ENCODE results near the gene DNHD1. TPM values are rescaled to one million over a fixed set of nuclear protein-coding genes. Genes with fewer than 3 reads are reported as not detected.

The DNHD1 gene
- total RNA-seq, 4 donors from 2014 or later: 3.4 to 10.5 (median 4.3) TPM

DNA sequence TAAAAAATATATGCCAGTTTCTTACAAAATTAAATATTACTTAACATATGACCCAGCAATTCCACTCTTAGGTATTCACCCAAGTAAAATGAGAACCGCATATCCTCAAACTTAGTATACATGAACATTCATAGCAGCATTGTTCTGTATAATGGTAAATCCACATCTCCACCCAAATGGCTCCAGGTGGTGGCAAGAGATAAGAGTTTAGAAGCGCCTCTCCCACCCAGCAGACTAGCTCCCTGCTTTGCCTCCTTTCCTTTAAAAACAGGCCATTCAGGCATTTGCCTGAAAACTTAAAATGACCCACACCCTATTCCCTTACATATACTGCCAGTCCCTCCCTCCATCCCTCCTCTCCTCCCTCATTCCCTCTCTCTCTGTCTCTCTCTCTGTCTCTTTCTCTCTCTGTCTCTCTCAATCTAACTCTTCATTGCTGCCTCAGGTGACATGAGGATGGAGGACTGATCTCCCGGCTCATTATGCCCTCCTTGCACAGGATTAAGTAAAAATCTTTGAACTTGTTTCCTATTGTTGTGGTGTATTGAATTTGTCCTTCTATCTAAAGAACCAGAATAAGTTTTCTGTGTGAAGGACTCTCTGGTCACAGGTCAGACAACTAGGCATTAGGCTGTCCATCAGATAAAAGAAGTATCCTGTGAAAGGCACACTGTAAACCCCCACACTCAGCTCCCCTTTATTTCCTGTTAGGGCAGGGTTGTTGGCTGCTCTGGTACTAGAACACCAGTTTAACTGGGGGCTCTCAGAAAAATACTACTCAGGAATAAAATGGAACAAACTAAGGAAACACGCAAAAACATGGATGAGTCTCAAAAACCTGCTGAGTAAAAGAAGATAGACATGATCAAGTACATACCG, 58.0 kb downstream of the DNHD1 start:
- Histone ChIP-seq H3K4me3 (no peak overlapping the region), H3K27me3 (no peaks in the 10 kb centered on the region), H3K9me3 (no peaks in the 10 kb centered on the region), H3K27ac (no peak overlapping the region), H3K4me1 (peaks cover 13 to 14% of the 10 kb centered on the region in 2 donors), H3K36me3 (no peaks in the 10 kb centered on the region)
- no peak for TF ChIP-seq POLR2A (IDR thresholded peaks at IDR 0.05)
- TF ChIP-seq, protein P1, sequence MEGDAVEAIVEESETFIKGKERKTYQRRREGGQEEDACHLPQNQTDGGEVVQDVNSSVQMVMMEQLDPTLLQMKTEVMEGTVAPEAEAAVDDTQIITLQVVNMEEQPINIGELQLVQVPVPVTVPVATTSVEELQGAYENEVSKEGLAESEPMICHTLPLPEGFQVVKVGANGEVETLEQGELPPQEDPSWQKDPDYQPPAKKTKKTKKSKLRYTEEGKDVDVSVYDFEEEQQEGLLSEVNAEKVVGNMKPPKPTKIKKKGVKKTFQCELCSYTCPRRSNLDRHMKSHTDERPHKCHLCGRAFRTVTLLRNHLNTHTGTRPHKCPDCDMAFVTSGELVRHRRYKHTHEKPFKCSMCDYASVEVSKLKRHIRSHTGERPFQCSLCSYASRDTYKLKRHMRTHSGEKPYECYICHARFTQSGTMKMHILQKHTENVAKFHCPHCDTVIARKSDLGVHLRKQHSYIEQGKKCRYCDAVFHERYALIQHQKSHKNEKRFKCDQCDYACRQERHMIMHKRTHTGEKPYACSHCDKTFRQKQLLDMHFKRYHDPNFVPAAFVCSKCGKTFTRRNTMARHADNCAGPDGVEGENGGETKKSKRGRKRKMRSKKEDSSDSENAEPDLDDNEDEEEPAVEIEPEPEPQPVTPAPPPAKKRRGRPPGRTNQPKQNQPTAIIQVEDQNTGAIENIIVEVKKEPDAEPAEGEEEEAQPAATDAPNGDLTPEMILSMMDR (IDR thresholded peaks at IDR 0.05 in 4 of 5, conservative IDR thresholded peaks at IDR 0.05 in 1 of 5): no peak
- DNase-seq (no peak), ATAC-seq (no peak)
- intact Hi-C loops (cut with DNase I; ENCODE audit: low total_unique reads): no loop called here
- in situ Hi-C loops (cut with MboI; ENCODE audit: low sequenced_read_pairs in 4 of 4): no loop called here

- peaks cover 13 to 14% of the 10 kb centered on the region in 2 donors for H3K4me1 ChIP-seq
- no peaks in the 10 kb centered on the region for H3K27me3 ChIP-seq
- TF ChIP-seq, protein P1 (IDR thresholded peaks at IDR 0.05 in 4 of 5, conservative IDR thresholded peaks at IDR 0.05 in 1 of 5): no peak
- no peak for TF ChIP-seq POLR2A (IDR thresholded peaks at IDR 0.05)
- in situ Hi-C loops (cut with MboI; ENCODE audit: low sequenced_read_pairs in 4 of 4): no loop called here
- ATAC-seq (no peak), DNase-seq (no peak)
- no peaks in the 10 kb centered on the region for H3K36me3 ChIP-seq
- H3K27ac ChIP-seq: no peak overlapping the region
- H3K4me3 ChIP-seq: no peak overlapping the region
- H3K9me3 ChIP-seq: no peaks in the 10 kb centered on the region
- intact Hi-C loops (cut with DNase I; ENCODE audit: low total_unique reads): no loop called here
Observed at GRCh38 chr11:6556139-6556949, 59.3 kb downstream of the DNHD1 start.

DNA sequence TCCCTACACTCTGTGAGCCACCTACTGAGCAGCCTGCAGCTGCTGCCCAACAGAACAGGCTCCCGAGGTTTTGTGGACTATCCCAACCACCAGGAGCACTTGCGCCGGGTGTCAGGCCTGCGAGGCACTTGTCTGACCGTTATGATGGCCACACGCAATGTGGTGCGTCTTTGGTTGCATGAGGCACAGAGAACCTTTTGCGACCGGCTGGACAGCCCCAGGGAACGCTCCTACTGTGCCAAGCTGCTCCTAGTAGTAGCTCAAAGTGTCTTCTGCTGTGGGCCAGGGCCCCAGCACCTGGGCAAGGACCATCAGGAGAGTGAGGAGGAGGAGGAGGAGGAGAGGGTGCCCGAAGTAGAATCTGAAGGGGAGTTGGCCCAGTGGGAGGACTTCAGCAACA, 60.0 kb downstream of the DNHD1 start:
- Histone ChIP-seq H3K4me3 (no peak overlapping the region), H3K36me3 (no peaks in the 10 kb centered on the region), H3K9me3 (no peaks in the 10 kb centered on the region), H3K4me1 (peaks cover 13 to 14% of the 10 kb centered on the region in 2 donors), H3K27ac (no peak overlapping the region), H3K27me3 (no peaks in the 10 kb centered on the region)
- intact Hi-C loops (cut with DNase I; ENCODE audit: low total_unique reads) (no loop called here), in situ Hi-C loops (cut with MboI; ENCODE audit: low sequenced_read_pairs in 4 of 4) (no loop called here)
- ATAC-seq (no peak), DNase-seq (no peak)
- TF ChIP-seq POLR2A (IDR thresholded peaks at IDR 0.05): no peak
- TF ChIP-seq, protein P1 (IDR thresholded peaks at IDR 0.05 in 4 of 5, conservative IDR thresholded peaks at IDR 0.05 in 1 of 5): no peak

DNA sequence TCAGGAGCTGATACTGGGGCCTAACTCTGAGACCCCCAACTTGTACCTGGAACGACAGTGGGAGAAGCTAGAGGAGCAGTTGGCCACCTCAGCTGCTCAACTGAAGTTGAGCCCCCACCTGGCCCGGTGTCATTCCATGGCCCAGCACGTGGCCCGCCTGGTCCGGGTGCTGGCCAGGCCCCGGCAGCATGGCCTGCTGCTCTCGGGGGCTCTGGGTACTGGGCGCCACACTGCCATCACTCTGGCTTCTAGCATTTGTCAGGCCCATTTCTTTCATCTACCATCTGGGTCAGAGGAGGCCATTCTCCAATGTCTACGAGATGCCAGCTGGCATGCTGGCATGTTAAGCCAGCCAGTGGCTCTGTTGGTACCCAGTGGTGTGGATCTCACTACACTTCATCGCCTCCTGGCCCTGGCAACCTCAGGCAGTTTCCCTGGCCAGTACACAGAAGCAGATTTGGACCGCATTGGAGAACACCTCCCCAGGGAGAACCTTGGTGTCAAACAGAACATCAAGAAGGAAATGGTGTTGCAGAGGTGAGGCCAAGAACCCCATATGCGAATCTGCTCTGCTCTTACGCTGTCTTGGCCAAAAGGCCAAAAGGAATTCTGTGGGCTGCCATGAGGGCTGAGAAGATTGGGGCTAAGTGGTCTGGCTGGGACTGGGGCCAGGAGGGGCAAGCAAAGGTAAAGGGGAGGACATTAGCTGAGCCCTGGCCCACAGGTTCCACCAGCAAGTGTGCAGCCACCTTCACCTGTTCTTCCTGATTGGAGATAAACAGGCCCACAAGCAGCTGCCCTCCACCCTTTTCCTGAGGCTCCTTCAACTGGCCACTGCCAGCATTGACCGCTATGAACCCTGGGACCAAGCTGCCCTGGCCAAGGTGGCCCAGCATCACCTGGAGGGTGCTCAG, 60.9 kb downstream of the DNHD1 start:
- in situ Hi-C loops (cut with MboI; ENCODE audit: low sequenced_read_pairs in 4 of 4) (no loop called here), intact Hi-C loops (cut with DNase I; ENCODE audit: low total_unique reads) (no loop called here)
- Histone ChIP-seq H3K4me3 (no peak overlapping the region), H3K4me1 (peaks cover 13 to 14% of the 10 kb centered on the region in 2 donors), H3K9me3 (no peaks in the 10 kb centered on the region), H3K36me3 (no peaks in the 10 kb centered on the region), H3K27ac (no peak overlapping the region), H3K27me3 (no peaks in the 10 kb centered on the region)
- ATAC-seq (no peak), DNase-seq (no peak)
- no peak for TF ChIP-seq POLR2A (IDR thresholded peaks at IDR 0.05)
